GM21528 (cell line): ENCODE data around the gene RBM20.

Experiments used
- ATAC-seq: cut with Tn5 transposase; IDR thresholded peaks from one replicate; pipeline ENCODE4 v1.9.1; 2021; ENCODE audit warnings: mild to moderate bottlenecking, moderate library complexity; ENCODE audit not compliant: unreplicated experiment, low FRiP score

RBM20 gene

DNA sequence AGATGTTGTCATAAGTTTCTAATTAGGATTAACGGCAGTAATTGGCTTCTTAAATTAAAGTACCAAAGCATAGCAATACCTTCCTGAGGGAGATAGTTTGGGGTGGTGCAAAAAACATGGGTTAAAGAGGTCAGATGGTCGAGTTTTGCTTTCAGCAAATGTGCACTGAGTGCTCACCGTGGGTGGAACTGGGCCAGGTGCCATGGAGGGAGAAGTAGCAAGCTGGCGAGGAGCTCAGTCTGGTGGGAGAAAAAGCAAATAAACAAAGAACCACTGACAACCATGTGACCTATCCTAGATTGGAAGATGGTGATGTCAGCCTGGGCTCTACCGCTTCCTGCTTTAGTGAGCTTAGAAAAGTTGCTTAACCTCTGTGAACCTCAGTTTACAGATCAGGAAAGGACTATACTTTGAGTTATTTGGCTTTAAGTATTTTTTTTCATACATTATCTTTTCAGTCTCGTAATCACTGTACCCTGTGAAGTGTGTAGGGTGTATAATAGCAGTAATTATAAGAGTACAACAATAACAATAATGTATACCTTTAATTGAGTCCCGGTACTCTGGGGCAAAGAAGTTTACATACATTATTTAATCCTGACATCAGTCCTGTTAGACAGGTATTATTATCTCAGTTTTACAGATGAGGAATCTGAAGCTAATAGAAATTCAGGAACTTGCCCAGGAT, 158.6 kb downstream of the RBM20 start:
- ATAC-seq, result peak; percentile 59

GRCh38 chr10:110803239-110803749, 159.2 kb downstream of the RBM20 start:
- ATAC-seq, result peak; percentile 62

DNA sequence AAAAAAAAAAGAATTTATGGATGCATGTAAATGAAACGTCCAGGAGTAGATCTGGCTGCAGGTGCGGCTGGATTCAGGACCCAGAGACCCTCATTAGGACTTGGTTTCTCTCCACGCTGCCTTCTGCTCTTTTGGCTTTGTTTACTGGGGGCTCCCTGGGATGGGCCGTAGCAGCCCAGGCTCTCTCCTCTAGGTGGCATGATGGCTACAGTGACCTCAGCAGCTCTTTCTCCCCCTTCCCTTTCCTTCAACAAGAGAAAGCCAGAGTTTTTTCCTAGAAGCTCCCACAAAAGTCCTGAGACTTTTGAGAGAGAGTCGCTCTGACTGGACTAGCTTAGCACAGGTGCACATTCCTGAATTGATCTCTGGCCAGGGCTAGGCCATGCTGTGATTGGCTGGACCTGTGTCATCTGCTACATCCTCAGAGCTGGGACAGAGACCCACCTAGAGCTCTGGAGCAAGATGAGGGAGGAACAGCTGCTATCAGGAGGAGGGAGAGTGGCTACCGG, 159.7 kb downstream of the RBM20 start:
- peak; percentile 52 for ATAC-seq

GRCh38 chr10:110804376-110804775, 160.2 kb downstream of the RBM20 start:
- no peak for ATAC-seq

DNA sequence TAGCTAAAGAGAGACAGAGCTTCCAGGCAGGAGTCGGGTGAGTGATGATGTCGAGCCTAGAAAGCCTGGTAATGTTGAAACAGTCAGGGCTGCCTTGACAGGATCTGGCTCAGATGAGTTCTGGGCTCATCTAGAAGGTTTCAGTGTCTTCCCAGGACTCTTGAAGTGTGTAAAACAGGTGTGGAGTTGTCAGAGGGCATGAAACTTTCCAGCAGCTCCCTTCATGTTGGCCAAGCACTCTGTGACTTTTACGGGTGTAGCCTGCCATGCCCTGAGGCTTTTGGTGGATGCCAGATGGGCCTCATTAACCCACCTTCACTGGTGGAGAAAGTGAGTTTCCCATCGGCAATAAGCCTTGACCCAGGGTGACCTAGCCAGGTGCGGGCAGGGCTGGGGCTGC, 161.2 kb downstream of the RBM20 start:
- ATAC-seq, result no peak

DNA sequence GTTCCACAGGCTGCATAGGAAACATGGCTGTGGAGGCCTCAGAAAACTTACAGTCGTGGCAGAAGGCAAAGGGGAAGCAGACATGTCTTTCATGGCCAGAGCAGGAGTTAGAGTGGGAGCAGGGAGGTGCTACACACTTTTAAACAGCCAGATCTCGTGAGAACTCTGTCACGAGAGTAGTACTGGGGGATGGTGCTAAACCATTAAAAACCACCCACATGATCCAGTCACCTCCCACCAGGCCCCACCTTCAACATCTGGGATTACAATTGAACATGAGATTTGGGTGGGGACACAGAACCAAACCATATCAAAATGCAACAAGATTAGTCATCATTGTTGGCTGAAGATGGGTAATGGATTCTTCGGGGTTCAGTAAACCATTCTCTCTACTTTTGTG, 162.2 kb downstream of the RBM20 start:
- no peak for ATAC-seq

- ATAC-seq, result no peak
These were observed 164.0 kb downstream of the RBM20 start for GRCh38 chr10:110808123-110808522.

DNA sequence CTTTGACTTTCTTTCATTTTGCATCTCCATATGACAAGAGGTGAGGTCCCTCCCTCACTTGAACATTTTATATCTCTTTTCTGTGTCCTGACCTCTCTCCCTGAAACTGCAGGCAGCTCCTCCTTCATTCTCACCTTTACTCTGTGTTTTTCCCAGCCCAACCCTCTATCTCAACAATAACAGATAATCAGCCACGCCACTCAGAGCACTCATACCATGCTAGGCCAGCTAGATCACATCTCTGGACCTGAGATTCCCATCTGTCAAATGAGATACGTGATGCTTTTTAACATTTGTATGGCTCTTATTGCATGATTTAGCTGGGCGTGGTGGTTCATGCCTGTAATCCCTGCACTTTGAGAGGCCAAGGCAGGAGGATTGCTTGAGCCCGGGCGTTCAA, 164.5 kb downstream of the RBM20 start:
- ATAC-seq, result no peak

GRCh38 chr10:110810625-110811024, 166.5 kb downstream of the RBM20 start:
- ATAC-seq, result no peak

- ATAC-seq, result no peak
These were observed 167.8 kb downstream of the RBM20 start for GRCh38 chr10:110811791-110812581.

GRCh38 chr10:110812583-110812982, 168.4 kb downstream of the RBM20 start:
- ATAC-seq, result no peak

DNA sequence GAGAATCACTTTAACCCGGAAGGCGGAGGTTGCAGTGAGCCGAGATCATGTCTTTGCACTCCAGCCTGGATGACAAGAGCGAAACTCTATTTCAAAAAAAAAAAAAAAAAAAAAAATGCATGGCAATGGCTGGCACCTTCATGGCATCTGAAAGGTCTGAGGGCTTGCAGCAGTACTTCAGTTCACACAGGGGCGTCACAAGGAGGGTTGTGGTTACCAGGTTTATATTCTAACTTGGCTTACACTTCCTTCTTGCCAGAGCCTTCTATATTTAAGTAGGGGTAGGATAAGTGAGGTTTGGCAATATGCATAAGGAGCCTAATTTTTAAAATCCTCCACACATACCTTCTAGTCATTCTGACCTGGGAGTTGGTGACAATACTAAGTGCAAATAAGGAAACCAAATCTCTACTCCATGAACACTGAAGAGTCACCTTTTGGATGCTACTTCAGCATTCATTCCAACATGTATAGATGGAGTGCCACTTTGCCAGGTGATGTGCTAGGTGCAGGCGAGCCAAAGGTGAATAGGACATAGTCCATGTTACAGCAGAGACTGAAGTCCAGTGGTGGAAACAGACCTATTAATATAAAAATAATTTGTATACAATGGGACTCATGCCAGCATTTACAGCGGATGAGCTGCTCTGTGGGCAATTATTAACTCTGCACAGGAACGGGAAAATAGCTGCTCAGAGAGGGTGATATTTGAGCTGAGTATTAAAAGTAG, 169.8 kb downstream of the RBM20 start:
- ATAC-seq, result no peak

GRCh38 chr10:110815354-110816004, 171.3 kb downstream of the RBM20 start:
- ATAC-seq, result peak; percentile 58

DNA sequence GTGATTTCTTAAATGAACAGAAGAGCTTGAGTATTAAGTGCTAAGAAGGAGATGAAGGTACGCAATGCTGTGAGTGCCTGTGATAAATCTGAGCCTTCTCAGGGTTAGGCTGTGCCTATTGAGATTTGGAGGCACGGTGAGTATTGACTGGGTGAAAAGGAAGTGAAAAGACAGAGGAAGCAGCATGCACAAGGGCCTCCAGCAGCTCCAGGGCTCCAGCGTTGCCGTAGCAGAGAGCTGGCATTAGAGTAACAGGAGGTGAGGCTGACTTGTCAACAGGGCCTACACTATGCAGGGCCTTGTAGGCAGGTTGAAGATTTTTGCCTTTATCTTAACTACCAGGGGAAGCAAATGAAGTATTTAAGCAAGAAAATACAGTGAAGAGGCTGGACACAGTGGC, 173.5 kb downstream of the RBM20 start:
- no peak for ATAC-seq

DNA sequence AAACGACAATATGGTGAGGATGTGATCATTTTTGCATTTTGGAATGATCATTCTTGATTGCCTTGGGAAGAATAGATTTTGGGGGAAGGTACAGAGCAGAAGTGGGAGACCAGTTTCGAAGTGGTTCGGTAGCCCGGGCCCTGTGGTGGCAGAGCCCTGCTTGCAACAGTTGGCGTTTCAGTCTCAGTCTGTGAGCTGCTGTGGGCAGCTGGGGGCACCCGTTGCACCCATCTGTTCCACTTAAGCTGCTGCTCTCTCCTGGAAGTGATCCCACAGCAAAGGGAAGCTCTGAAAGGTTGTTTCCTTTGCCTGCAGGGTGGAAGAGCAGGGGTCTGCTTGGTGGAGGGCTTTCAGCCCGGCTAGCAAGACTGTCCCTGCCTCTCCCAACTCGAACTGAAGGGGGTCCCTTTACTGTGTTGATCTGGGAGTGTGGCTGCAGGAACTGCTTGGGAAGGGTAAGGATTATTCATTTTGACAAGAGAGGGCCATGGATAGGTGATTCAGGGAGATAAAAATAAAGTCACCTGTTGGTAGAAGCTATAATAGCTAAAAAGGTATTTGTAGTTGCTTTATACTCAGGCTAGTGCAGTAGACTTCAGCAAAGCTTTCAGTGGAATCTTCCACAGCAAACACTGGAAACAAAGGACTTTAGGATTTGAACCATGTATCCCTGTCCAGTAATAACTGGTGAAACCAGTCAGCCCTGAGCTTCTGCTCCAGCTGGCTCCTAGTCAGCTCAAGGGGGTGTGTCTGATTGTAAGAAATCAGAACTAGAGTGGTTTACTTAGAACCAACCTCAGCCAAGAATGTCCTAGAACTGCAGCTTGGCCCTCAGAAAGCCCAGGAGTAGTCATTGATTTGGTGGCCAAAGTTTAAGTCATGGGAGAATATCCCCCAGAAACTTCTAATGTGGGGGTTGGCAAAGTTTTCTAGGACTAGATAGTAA, 174.4 kb downstream of the RBM20 start:
- no peak for ATAC-seq

GRCh38 chr10:110820321-110820814, 176.2 kb downstream of the RBM20 start:
- ATAC-seq, result no peak

- no peak for ATAC-seq
These were observed 177.4 kb downstream of the RBM20 start for GRCh38 chr10:110821508-110821907.

DNA sequence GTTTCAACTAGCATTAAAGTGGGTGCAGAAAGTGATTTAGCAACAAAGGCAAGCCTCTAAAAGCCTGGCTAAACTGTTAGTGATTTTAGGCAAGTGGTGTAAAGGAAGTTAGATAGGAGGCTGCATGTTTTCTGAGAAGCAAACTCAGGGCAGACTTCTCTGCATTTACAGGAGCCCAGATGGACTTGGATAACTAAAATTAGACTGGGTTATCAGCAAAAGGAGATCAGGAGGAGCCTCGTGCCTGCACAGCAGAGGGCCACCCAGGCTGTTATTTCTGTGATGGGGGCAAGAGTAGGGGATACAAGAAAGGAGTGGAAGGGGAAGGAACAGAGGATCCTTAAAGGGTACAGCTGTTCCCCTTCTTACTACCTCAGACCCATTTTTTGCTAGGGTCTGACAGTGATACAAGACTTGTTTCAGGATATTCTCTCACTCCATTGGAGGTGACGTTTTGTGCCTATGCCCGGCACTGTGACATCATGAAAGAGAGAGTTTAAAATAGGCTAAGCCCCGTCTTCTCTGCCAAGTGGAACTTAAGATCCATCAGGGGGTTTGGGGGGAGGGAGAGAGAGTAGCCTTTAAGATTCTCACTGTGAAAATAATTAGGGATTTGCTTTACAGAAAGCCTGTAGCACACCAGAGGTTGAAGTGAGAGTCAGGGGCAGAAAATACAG, 178.0 kb downstream of the RBM20 start:
- no peak for ATAC-seq
